Dermis microvascular lymphatic vessel endothelial cell (primary cell): Measurements from ENCODE around the gene PTPN4. TPM values are rescaled to one million over a fixed set of nuclear protein-coding genes. Genes with fewer than 3 reads are reported as not detected.

Experiments
- DNase-seq, 2 donors: peaks; one replicate each; pipeline versions ENCODE4 v3.0.0 to v3.0.0-alpha.2; 2010; ENCODE audit warnings: low read depth in 2 of 2
- total RNA-seq: library from RNA; depleted of rRNA; stranded (reverse); fragments of >200 nt; gene quantifications from 2 replicates; pipeline ENCODE4 v1.2.1, GENCODE V29; 2014

Gene PTPN4
- total RNA-seq, 1 donor from 2014 or later = 27.1 TPM

DNA sequence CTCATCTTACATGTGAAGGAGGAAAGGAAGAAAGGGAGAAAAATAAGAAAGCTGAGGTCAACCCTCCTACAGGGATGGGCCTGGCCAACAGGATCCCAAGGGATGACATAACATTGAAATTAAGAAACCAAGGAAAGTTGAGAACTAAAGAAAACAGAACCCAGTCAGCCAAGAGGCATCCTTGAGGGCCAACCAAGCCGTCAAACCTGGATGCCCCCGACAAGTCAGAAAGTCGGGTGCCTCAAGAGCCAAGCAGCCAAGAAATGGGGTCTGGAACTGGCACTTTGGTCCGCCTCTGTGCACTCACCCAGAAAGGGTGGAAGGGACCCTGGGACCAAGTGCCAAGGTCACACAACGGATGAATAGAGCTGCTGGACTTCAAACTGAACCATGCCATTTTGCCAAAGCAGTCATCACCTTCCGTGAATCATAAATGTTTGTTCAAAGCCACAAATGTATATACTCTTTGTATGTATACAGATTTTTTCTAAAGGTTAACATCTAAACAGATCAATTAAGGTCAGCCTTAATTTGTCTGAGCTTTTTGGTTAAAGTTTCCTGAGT is 27.0 kb upstream of the PTPN4 start:
- no peak for DNase-seq

DNA sequence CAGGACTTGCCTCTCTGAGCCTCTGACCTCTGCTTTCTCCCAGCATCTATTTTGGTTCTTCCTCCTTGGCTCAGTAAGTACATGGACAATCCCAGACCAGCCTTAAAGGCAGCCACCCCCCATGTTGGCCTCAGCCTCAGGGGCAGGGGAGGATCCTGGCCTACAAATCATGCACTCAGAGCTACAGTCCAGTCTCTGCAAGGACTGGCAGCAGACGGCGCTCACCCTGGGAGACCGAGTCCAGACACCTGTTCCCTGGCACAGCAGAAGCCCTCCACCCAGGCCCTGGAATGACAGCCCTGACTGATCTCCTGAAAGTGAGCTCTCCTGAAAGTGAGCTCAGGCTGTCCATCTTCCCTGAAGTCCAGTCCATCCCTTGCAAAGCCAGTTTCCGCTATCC is 25.7 kb upstream of the PTPN4 start:
- no peak for DNase-seq

GRCh38 chr2:119735565-119735964 is 24.2 kb upstream of the PTPN4 start:
- DNase-seq = no peak

- no peak for DNase-seq
Measured at GRCh38 chr2:119736021-119736420, 23.7 kb upstream of the PTPN4 start.

GRCh38 chr2:119739580-119740255 is 20.0 kb upstream of the PTPN4 start:
- DNase-seq = no peak

DNA sequence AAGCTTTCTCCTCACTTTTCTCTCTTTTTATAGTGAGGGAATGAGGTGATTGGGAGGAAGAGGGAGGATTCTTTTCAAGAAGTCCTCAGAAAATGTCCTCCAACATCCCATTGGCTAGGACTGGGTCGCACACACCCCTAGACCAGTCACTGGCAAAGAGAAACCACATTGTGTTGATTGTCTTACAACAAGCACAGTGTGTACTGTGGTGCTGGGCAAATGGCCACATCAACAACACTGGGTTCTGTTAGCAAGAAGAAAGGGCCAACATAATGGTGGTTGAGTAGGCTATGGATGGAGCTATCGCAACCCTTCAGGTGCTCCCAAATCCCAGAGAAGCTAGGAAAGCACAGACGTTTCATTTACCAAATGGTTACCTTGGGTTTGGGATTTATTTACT is 18.7 kb upstream of the PTPN4 start:
- DNase-seq = no peak

DNA sequence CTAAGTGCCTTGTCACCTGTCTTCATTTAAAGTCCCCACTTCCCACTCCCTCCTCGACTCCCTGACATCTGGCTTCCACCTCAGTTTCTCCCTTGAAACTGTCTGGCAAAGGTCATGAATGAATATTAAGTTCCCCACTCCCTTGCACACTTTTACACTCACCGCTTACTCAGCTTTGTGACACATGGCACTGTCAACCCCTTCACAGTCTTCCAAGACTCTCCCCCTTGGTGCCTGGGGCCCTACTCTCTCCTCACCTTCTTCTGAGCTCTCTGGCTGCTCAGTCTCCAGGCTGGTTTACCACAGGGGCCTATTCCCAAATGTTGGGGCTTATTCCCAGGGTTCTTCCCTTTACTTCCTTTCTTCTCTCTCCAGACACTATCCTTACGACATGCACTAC is 17.9 kb upstream of the PTPN4 start:
- DNase-seq = no peak

GRCh38 chr2:119744335-119744939 is 15.3 kb upstream of the PTPN4 start:
- peak in 1 of 2 donors; percentile 45 for DNase-seq

GRCh38 chr2:119745566-119745965 is 14.2 kb upstream of the PTPN4 start:
- DNase-seq = no peak

DNA sequence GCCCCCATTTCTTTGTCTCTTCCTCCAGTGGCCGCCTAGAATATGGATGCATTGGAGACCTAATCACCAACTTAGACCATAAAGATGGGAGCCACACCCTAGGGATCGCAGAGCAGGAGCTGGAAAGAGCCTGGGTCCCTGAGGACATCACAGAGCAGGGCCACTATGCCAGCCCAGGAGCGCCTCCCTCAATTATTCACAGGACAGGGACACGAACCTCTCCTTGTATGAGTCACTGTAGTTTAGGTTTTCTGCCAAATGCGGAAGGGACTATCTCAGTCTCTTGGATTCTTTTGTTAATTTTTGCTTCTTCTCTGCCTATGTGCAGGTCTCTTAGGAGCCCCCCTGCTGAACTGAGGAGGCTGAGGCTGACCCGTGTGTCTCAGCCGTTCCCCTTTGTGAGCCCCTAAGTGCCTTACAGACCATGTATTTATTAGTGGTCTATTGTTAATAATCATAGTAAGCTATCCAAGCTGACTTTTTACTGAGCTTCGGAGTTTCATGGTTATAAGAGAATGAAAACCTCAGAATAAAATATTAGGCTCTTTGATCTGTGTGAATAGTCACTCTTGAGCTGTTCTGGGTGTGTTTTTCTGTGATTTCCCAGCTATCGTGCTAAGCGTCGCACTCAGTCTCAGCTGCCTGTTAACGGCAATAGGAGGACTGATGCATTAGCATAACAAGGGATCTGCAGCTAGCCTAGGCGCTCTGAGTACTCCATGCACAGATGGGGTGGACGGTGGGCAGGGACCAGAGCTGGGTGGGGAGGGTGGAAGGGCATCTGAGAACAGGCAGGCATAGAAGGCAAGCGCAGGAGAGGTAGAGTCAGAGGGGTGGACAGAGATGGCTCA is 12.7 kb upstream of the PTPN4 start:
- DNase-seq = no peak

DNA sequence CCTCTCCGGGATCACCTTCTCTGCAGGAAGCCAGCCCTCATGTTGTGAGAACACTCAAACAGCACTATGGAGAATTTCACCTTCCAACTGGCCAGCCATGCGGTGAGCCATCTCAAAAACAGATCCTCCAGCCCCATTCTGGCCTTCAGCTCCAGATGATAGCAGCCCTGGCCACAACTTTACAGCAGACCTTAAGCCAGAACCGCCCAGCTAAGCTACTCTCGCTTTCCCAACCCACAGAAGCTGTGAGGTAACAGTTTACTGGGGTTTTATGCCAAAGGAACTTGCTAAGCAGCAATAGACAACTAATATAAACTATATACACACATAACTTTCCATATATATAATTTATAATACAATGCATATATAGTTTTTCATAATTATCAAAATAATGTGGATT is 11.6 kb upstream of the PTPN4 start:
- no peak for DNase-seq

GRCh38 chr2:119749477-119750012 is 10.2 kb upstream of the PTPN4 start:
- peak in 1 of 2 donors; percentile 33 for DNase-seq

GRCh38 chr2:119751706-119752105 is 8.0 kb upstream of the PTPN4 start:
- DNase-seq = peak in 1 of 2 donors; percentile 25

DNA sequence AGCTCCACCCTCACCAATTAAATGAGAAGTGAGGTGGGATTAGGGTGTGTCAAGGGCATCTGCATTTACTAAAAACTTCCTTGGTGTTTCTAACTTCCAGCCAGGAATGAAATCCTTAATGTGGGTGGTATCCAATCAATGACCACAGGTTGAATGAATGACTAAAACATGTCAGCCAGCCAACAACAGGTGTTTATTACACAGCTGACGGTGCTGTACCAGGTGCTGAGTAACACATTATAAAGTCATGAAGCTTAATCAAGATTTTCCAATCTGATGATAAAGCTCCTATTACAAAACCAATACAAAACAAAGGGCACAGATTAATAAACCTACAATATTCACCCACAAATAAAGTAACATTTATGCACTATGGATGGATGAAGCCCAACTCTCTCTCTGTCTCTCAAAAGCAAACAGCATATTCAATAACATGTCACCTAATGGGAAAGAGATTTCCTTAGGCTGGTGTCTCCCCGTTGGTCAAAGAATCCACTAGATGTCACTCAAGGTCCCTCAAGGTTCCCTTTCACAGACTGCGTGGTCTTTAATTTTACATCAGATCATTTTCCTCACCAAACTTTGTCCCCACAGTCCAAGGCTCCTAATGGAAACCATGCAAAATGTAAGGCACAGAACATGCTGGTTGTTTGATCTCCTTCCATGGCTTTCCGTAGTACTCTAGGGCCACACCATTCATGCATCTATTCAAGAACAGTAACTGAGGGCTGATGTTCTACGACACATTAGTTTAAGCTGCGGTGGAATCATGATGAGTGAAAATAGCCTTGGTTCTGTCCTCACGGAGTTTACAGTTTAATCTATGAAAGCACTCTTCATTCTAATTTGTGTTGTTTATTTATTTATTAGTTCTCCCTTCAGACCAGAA is 6.4 kb upstream of the PTPN4 start:
- DNase-seq = peak; percentile 46 to 67

GRCh38 chr2:119753930-119754321 is 5.8 kb upstream of the PTPN4 start:
- DNase-seq = no peak

GRCh38 chr2:119755906-119756305 is 3.8 kb upstream of the PTPN4 start:
- DNase-seq = no peak

GRCh38 chr2:119756837-119757236 is 2.9 kb upstream of the PTPN4 start:
- DNase-seq = peak; percentile 72 to 84

DNA sequence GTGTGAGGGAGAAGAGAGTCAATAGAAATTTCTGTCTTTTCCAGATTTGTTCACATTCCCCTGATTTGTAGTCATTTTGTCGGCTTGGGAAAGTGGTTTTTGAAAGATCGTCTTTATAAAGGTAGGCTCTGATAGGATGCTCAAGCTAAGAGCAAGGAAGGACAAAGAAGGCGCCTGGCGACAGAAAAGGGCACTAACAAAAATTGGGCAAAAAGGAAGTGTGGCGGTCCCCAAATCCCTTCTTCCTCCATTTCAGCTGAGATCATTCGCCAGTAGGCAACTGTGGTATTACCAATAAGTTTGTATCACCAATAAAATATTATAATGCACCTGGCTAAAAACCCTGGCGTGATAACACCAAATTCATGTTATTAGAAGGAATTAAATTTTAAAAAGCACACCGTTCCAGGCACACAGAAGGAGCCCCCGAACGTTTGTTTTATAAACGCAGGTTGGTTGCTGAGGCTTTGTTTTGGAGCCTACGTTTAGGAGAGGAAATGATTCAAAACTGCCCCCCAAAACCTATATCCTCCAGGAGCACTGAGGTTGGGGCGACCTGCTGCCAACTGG is 756 bp upstream of the PTPN4 start:
- no peak for DNase-seq

DNA sequence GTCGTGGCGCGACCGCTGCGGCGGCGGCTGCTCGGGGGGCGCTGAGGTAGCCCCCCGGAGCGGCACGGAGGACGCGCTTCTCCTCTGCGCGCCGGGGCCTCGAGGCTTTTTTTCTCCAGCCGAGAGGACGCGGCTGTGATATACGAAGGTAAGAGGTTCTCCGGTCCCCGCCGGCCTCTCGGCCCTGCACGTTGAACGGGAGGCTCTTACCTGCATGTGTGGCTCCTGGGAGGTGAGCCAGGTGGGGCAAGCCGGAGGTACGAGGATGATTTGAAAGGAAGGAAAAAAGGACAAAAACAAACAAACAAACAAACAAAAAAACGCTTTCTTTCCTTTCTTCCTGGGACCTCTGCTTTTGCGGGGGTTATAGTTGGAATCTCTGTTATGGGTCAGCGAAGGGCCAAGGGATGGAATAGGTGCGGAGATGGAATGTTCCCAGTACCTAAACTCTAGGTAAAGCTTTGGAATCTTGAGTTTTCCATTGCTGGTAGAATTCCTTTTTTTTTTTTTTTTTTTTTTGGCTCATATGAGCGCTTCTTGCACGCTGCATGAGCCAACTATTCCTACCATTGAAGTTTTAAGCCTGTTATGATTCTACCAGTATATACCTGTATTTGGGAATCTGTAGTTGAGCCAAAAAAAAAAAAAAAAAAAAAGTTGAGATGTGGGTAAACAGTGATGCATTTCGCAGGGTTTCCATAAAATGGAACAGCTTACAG is 674 bp downstream of the PTPN4 start:
- DNase-seq = no peak

GRCh38 chr2:119760956-119761275 is 1.2 kb downstream of the PTPN4 start:
- peak in 1 of 2 donors; percentile 25 for DNase-seq
